HG02870 (cell line): ENCODE measurements around the gene SDK2.
"Not testable (repeated sequence)": the region's sequence is repeated elsewhere in the genome, so short reads cannot be mapped to it uniquely, and the experiment has no call there.

Experiments used
- ATAC-seq: cut with Tn5 transposase; IDR thresholded peaks from one replicate; pipeline ENCODE4 v1.9.1; 2021; ENCODE audit warnings: mild to moderate bottlenecking, moderate library complexity; ENCODE audit not compliant: unreplicated experiment

The SDK2 gene

DNA sequence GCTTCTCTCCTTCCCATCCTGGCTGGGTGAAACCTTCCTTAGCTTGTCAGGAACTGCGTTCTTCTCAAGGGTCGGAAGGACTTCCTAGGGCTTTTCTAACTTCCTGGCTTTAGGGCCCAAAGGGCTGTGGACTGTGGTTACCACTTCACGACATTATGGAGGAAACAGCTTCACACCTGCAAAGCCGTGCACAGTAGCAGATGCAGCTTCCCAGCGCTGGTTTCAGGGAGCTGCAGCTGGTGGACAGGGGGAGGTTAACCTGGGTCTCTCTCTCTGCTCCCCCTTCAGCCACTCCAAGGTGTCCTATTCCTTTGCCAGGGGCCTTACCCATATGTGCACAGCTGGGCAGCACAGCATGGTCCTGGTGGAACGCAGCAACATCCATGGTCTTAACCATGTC is 176.6 kb downstream of the SDK2 start:
- ATAC-seq, result no peak

DNA sequence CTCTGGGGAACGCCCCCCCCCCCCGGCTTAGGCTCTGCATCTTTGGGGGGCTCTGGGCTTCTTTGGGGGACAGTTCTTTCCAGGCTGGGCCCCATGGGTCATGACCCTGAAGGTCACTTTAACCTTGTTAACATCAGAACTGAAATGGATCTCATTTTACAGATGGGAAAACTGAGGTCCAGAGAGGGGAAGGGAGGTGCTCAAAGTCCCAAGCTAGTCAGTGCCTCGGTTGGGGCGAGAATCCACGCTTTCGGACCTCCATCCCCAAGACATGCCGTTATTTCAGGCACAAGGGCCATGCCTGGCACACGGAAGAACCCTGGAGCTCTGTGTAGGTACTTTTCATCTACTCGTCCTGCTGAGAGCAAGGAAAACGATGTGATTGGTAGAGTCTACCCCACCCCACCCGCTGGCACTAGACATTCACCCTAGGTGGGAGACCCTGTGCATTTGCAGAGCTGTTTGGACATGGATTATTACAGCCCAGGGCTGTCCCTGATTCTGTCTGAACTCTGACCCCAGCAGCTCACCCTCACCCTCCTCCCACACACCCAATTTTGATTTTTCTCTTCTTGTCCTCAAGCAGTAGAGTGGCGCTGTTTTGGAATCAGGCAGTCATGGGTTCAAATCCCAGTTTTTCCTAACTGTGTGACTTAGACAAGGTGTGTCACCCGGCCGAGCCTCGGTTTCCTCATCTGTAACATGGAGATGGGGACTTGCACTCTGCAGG is 177.4 kb downstream of the SDK2 start:
- ATAC-seq, result no peak

DNA sequence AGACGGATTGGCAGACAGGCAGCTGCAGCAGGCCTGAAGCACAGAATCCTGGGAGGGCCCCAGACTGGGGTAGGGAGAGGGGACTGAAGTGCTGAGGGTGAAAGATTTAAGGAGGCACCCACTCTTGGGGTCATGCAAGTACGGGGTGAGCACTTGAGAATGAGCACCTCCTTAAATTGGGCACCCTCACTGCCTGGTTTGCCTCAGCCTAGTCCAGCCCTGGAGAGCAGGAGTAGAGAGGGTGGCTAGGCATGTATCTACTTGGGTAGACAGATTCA is 178.4 kb downstream of the SDK2 start:
- ATAC-seq, result no peak

DNA sequence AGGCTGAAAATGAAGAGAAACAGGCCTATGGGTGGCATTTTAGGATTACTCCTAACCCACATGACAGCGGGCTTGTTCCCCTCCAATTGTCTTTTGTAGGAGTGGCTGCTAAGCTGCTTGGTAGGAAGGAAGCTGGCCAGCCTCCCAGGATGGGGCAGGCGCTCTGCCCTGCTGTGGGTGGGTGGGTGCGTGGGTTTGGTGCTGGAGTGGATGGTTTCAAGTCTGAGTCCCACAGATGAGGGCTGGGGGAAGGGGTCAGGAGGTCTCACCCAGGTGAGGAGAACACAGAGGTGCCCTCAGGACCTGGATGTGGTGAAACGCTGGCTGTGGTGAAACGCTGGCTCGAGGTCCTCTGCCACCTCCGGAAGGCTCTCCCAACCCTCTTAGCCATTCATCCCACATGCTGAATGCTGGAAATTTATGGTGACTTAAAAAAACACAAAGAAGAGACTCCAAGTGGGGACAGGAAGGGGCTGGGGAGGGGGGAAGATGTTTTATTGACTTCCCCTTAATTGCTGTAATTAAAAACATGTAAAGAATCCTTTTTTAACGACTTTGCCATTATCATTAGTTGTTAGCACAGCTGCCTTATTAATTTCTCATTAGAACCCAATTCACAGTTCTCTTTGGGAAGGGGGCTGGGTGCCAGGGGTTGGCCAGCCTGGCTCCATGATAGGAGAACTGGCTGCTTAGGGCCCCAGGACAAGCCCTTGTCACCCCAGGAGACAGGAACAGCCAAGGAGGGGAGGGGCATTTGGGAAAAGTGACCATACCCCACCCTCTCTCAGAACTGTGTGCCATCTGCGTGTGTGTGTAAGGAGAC is 178.9 kb downstream of the SDK2 start:
- ATAC-seq, result no peak

DNA sequence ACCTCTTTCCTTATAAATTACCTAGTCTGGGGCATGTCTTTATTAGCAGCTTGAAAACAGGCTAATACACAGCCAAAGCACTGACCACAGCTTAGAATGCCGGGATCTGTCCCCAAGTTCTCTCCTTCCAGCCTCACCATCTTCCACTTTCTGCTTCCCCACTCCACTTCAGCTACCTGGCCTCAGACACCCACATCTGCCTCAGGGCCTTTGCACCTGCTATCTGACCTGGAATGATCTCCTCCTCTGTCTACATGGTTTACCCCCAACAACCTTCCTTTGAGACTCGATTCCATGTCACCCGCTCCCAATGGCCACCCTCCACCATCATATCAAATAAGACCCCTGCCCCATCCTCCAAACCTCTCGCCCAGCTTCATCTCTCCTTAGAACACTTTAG is 179.8 kb downstream of the SDK2 start:
- no peak for ATAC-seq

DNA sequence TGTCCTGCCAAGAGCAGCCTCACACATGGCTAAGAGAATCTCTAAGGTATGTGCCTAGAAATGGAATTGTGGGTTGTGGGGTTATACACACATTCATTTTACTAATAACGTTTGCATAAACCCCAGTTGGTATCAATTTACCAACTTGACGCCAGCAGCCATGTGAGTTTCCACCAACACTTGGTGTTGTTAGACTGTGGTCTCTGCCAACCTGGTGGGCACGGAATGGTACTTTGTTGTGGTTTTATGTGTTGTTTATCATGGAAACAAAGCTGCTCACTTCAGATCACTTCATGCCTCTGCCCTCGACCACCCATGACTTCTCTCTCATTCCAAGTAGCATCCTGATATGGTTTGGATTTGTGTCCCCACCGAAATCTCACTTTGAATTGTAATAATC is 180.4 kb downstream of the SDK2 start:
- ATAC-seq, result no peak

DNA sequence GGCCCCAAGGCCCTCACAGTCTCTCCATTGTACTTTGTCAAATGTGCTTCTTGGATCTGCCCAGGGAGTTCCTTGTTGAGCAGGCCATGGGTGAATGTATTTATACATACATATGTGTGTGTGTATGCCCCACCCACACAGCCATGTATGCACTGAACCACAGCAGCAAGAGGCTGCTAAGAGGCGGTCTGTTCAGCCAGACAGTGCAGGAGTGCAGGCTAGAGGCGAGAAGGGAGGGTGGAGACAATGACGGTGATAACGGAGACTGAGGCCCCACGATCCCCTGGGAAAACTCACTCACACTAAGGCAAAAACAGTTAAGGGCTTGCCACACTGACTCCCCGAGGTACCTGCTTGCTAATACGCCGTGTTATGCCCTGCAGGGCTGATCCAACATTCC is 181.4 kb downstream of the SDK2 start:
- ATAC-seq, result no peak

DNA sequence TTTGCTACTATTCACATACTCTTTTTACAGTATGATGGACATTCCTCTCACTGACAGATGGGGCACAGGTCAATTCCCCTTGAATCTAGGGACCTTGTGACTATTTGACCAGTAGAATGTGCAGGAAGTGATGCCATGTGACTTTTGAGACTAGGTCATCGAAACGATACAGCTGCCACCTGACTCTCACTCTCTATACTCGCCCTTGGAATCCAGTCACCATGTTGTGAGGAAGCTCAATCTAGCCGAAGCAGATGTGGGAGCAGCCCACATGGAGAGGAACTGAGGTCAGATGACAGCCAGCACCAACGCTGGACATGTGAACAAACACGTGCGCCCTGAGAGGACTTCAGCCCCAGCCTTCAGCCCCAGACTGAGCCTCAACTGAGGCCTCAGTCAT is 184.3 kb downstream of the SDK2 start:
- no peak for ATAC-seq

DNA sequence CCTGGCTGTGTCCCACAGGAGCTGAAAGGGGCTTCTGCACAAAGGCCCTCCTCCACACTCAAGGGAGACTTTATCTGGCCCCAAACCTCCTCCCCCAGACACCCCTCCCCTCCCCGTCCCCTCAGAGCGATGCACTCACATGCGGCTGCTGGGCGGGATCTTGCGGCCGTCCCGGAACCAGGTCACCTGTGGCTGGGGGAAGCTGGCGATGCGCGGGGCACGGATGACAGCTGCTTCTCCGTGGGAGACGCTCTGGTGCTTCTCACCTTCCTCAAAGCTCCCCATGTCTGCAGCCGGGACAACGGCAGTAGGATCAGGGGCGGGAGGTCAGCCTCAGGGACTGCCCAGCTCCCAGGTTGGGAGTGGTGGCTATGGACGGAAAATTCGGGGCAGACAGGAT is 188.5 kb downstream of the SDK2 start:
- ATAC-seq, result no peak

DNA sequence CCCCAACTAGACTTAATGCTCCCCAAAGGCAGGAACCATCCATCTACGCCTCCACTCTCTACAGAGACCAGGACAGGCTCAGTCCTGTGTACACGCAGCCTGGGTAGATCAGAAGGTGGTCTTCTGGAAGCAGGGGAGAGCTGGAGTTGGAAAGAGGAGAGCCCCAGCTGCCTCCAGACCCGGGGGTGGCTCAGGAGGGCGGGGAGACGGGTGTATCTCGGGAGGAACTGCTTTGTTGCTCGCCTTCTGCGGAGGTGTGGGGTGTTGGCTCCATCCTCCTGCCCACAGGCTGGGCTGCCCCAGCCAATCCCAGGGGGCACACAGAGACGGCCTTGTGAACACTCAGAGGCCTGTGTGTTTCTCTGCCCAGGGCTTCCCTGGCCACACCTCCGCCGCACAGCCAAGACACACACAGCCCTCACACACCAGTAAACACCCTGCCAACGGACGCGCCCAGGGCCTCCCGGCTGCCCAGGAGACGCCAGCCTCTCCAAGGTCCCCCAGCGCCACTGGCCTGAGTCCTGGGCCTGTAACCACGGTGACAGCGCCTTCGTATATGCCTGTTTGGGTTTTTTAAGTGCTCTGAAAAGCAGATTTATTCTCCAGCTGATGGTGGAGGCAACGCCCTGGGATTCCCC is 189.1 kb downstream of the SDK2 start:
- ATAC-seq, result no peak

DNA sequence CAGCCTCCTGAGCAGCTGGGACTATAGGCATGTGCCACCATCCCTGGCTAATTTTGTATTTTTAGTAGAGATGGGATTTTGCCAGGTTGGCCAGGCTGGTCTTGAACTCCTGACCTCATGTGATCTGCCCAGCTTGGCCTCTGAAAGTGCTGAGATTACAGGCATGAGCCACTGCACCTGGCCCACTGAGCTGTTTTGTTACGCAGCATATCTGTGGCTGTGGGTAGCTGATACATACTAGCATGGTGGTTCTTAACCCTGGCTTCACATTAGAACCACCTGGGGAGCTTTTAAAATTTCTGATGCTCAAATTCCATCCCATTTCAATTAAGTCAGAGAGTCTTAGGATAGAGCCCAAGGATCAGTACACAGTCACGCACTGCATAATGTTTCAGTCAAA is 190.8 kb downstream of the SDK2 start:
- not testable (repeated sequence) for ATAC-seq

DNA sequence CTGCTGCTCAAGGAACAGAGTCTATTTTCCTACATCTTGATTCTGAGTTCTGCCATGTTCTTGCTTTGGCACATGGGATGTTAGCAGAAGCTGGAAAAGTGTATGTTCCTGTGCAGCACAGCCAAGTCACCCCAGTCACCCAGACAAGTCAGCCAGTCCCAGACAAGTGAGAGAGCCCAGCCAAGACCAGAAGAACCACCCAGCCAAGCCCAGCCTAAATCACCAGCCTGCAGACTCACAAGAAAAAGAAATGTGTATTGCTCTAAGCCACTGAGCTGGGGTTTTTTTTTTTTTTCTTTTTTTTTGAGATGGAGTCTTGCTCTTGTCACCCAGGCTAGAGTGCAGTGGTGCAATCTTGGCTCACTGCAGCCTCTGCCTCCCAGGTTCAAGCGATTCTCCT is 191.2 kb downstream of the SDK2 start:
- no peak for ATAC-seq

DNA sequence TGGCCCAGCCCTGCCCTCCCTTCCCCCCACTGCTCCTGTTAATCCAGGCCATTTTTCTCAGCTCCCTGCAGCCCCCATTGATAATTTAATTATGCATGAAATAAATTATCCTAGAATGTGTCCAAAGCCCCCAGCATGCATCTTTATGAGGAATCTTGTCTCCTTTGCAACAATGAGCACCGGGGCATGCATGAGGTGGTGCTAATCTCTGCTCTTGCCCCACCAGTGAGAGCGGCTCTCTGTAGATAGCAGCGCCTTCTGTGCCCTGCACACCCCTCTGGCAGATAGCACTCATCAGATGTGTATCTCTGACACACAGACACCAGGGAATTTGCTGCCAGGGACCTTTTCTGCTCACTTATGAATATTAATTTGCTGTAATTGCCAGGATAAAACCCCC is 192.2 kb downstream of the SDK2 start:
- ATAC-seq, result no peak

DNA sequence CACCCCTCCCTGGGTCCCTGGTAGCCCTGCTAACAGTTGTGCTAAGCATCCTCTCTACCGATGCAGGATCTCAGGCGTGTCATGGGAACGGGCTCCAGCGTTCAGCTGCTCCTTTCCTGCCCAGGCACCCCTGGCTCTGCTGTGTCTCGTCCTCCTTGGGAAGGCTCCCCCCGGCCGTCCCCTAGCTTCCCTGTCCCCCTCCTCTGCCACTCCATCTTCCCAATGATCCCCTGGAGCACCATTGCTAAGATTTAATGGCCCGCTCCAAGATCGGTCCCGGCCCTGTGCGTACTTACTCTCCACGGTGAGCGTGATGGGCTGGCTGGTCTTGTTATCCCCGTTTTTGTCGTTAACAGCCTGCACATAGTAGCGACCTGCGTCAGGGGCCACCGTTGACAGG is 196.9 kb downstream of the SDK2 start:
- ATAC-seq, result no peak

DNA sequence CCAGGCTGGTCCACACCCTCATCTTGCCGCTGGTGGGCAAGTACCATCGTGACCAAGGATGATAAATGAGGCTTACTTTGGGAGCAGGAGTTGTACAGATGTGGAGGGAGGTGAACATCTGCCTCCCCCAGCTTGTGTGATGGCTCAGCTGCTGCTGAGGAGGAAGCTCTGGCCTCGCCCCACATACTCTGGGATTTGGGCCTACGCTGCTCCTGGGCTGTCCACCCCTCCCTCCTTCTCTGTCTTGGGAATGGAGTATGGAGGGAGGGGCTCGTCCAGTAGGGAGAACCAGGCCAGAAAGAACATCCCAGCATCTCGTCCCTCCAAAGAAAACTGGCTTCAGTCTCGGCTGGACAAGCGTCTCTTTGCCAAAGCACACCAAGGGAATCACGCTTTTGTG is 197.6 kb downstream of the SDK2 start:
- ATAC-seq, result no peak

DNA sequence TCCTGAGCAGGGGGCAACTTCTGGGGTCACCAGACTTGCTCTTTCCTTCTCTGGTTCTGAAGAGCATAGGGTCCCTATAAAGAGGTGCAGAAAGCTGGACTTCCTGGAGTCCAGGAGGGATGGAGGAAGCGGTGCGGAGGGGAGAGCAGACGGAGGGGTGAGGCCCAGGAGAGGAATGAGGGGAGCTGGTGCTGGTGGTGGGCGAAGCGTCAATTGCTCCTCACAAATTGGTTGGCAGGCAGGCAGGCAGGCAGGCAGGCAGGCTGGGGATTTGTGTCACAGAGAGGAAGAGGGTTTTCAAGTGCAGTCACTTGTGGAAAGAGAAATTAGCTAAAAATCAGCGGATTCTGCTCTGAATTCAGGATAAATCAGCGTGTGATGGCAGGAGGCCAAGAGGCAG is 198.8 kb downstream of the SDK2 start:
- no peak for ATAC-seq

DNA sequence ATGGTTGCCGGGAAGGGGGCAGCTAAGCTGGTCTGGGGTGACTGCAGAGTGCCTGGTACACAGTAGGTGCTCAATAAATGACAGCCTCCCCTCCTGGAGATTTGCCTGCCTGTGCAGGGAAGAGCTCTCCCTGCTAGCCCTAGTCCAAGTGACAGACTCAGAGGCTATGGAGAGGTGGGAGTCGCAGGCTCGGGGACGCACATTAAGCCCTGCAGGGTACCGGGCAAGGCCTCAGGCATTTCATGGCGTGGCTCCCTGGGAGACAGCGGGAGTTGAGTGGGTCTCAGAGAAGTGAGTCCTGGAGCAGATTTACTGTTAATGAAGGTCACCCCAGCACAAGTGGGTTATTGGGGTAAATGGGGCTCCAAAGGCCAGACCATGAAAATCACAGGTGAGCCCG is 200.2 kb downstream of the SDK2 start:
- ATAC-seq, result no peak

DNA sequence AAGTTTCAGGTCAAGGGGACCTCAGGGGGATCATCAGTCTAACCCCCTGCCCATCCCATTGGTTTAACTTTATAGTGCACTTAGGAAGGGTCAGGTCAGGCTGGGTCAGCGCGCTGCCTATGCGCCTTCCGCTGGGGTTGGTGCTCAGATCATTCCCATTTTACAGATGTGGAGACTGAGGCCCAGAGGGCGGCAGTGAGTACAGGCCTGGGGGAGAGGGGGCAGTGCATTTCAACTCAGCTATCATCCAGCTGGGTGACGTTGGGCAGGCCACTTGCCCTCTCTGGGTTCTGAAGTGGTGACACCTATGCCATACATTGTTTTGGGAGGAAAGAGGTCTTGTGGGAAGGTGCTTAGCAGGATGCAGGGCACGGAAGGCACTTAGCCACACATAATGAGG is 204.6 kb downstream of the SDK2 start:
- ATAC-seq, result no peak

DNA sequence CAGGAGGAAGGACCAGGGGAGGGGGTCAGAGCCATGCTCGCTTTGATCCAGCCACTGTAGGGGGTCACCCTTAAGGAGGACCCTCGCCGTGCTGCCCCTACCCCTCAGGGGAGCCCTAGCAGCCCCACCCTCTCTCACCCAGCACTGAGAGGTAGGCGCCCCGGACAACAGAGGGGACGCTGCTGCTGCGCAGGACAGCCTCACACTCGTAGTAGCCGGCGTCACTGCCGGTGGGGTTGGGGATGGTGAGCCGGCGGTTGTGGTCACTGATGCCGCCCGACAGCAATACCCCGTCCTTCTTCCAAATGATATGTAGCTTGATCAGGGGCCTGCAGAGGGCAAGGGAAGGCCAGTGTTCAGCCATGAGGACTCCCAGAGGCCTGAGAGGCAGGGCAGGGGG is 206.4 kb downstream of the SDK2 start:
- ATAC-seq, result no peak

DNA sequence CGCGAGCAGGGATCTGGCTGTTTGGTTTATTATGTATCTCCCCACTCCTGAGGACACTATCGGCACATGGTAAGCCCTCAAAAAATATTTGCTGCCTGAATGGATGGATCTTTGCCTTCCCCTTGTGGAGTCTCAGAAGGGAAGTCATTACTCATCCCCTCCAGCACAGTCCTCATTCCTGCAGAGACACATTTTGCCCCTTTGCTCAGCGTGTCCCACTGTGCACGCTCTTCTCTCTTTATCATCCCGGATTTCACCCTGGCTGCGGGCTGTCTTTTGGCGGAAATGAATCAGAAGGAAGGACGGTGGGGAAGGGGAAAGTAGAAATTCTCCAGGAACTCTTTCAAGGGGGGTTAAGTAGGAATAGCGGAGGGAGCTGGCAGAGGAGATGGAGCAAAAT is 207.3 kb downstream of the SDK2 start:
- no peak for ATAC-seq

DNA sequence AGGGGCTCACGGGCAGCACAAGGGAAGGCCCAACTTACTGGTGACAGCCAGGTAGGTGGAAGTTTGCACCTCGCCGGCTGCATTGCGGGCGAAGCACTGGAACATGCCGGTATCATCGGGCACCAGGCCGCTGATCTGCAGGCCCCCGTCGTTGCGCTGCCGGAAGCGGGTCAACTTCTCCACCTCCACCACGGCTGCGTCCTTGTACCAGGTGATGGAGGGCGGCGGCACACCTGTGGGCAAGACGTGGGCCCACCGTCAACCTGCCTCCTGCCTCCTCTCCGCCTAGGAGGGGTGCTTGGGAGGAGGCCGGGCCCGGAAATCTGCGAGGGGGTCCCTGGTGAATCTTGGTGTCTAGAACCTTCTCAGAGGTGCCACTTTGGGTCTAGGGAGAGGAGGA is 208.8 kb downstream of the SDK2 start:
- ATAC-seq, result no peak

DNA sequence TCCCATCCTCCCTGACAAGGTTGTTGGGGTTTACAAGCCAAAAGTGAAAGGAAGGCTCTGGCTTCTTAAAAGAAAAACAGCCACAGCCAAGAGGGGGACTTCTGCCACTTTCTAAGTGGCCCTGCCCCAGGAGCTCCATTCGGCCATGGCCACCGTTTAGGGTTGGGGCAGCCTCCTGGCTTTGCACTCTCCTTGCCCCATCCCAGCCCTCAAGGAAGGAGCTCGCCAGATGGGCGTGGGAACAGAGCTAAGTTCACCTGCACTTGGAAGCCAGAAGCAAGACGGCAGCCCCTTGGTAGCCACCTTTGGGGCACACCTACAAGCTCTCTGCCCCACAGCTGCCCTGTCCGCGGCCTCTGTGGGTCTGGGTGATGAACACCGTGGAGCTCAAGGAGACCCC is 210.1 kb downstream of the SDK2 start:
- no peak for ATAC-seq
